ENCODE measurements around the gene GRK4.

DNA sequence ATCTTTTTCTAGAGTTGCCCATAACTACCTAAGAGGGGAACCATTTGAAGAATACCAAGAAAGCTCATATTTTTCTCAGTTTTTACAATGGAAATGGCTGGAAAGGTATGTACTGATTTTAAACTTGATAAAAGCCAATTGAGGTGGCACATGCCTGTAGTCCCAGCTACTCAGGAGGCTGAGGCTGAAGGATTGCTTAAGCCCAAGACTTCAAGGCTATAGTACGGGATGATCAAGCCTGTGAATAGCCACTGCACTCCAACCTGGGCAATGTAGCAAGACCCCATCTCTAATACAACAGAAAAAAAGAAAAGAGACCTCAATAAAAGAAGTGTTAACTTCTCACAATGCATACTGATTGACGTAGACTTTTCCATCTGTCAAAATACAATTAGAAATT lies 44.4 kb downstream of the GRK4 start:
- TF ChIP-seq, protein P1, sequence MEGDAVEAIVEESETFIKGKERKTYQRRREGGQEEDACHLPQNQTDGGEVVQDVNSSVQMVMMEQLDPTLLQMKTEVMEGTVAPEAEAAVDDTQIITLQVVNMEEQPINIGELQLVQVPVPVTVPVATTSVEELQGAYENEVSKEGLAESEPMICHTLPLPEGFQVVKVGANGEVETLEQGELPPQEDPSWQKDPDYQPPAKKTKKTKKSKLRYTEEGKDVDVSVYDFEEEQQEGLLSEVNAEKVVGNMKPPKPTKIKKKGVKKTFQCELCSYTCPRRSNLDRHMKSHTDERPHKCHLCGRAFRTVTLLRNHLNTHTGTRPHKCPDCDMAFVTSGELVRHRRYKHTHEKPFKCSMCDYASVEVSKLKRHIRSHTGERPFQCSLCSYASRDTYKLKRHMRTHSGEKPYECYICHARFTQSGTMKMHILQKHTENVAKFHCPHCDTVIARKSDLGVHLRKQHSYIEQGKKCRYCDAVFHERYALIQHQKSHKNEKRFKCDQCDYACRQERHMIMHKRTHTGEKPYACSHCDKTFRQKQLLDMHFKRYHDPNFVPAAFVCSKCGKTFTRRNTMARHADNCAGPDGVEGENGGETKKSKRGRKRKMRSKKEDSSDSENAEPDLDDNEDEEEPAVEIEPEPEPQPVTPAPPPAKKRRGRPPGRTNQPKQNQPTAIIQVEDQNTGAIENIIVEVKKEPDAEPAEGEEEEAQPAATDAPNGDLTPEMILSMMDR (IDR thresholded peaks at IDR 0.05) = no peak
- no peak for TF ChIP-seq TAF1 (IDR thresholded peaks at IDR 0.05; ENCODE audit: borderline replicate concordance, low read depth, low read length)
